Liver (tissue), 9 donors: ENCODE measurements around the gene PPP2R2C. TPM values are rescaled to one million over a fixed set of nuclear protein-coding genes. Genes with fewer than 3 reads are reported as not detected.

ENCODE experiments used
- DNase-seq: peaks from one replicate; pipeline ENCODE4 v3.0.0-alpha.2; 2017; ENCODE audit warnings: low spot score
- H3K27ac ChIP-seq, 2 donors: one replicate each; pipeline ENCODE4 v1.7.0; 2013; ENCODE audit warnings: inconsistent platforms in 2 of 2, low read length in 2 of 2, control low read depth in 1 of 2, low read depth in 1 of 2, mild to moderate bottlenecking in 1 of 2
- H3K27me3 ChIP-seq, 4 donors: one replicate each; pipeline versions ENCODE4 v1.6.1 to v1.7.0; 2013; ENCODE audit warnings: low read length in 3 of 4, inconsistent platforms in 1 of 4, mild to moderate bottlenecking in 1 of 4, moderate library complexity in 1 of 4; ENCODE audit not compliant: control insufficient read depth in 4 of 4, insufficient read depth in 4 of 4
- H3K36me3 ChIP-seq, 4 donors: one replicate each; pipeline versions ENCODE4 v1.6.1 to v1.7.0; 2013; ENCODE audit warnings: low read length in 3 of 4, mild to moderate bottlenecking in 3 of 4, low read depth in 1 of 4, moderate library complexity in 1 of 4; ENCODE audit not compliant: control insufficient read depth in 4 of 4, insufficient read depth in 3 of 4
- H3K4me1 ChIP-seq, 4 donors: one replicate each; pipeline versions ENCODE4 v1.6.1 to v1.7.0; 2013; ENCODE audit warnings: low read length in 3 of 4, mild to moderate bottlenecking in 3 of 4, moderate library complexity in 1 of 4; ENCODE audit not compliant: control insufficient read depth in 4 of 4, insufficient read depth in 4 of 4
- H3K4me3 ChIP-seq, 3 donors: one replicate each; pipeline versions ENCODE4 v1.6.1 to v1.7.0; 2013; ENCODE audit warnings: low read length in 3 of 3, control low read depth in 1 of 3, low read depth in 1 of 3, mild to moderate bottlenecking in 1 of 3
- H3K9ac ChIP-seq, 2 donors: one replicate each; pipeline ENCODE4 v1.7.0; 2013; ENCODE audit warnings: low read length in 2 of 2, mild to moderate bottlenecking in 2 of 2, moderate library complexity in 2 of 2, control low read depth in 1 of 2, low read depth in 1 of 2
- H3K9me3 ChIP-seq, 4 donors: one replicate each; pipeline versions ENCODE4 v1.6.1 to v1.7.0; 2013; ENCODE audit warnings: low read length in 3 of 4; ENCODE audit not compliant: control insufficient read depth in 4 of 4
- EGR1 ChIP-seq, 2 donors: IDR thresholded peaks; 2 replicates each; pipeline ENCODE4 v1.6.1; 2016 to 2018; ENCODE audit warnings: antibody characterized with exemption in 2 of 2, low read depth in 2 of 2
- FOXA1 ChIP-seq: IDR thresholded peaks from 2 replicates; pipeline ENCODE4 v1.6.1; 2016; ENCODE audit warnings: antibody characterized with exemption
- FOXA2 ChIP-seq: IDR thresholded peaks from 2 replicates; pipeline ENCODE4 v1.6.1; 2016; ENCODE audit warnings: antibody characterized with exemption
- GABPA ChIP-seq, 2 donors: IDR thresholded peaks in 1 of 2; conservative IDR thresholded peaks in 1 of 2; 2 replicates each; pipeline ENCODE4 v1.6.1; 2016; ENCODE audit warnings: antibody characterized with exemption in 2 of 2, mild to moderate bottlenecking in 1 of 2, moderate library complexity in 1 of 2
- HNF4A ChIP-seq, 2 donors: conservative IDR thresholded peaks; 2 replicates each; pipeline ENCODE4 v1.6.1; 2016; ENCODE audit warnings: antibody characterized with exemption in 2 of 2, mild to moderate bottlenecking in 2 of 2
- HNF4G ChIP-seq: IDR thresholded peaks from 2 replicates; pipeline ENCODE4 v1.6.1; 2016; ENCODE audit warnings: antibody characterized with exemption
- JUND ChIP-seq, 2 donors: IDR thresholded peaks; 2 replicates each; pipeline ENCODE4 v1.6.1; 2016; ENCODE audit warnings: antibody characterized with exemption in 2 of 2
- MAX ChIP-seq: IDR thresholded peaks from 2 replicates; pipeline ENCODE4 v1.6.1; 2016; ENCODE audit warnings: antibody characterized with exemption
- NR2F2 ChIP-seq: IDR thresholded peaks from 2 replicates; pipeline ENCODE4 v1.6.1; 2016; ENCODE audit warnings: antibody characterized with exemption
- RAD21 ChIP-seq, 2 donors: IDR thresholded peaks; 2 replicates each; pipeline ENCODE4 v1.6.1; 2016; ENCODE audit warnings: antibody characterized with exemption in 2 of 2, mild to moderate bottlenecking in 2 of 2
- REST ChIP-seq: IDR thresholded peaks from 2 replicates; pipeline ENCODE4 v1.6.1; 2016; ENCODE audit warnings: antibody characterized with exemption, mild to moderate bottlenecking
- RXRA ChIP-seq, 2 donors: IDR thresholded peaks; 2 replicates each; pipeline ENCODE4 v1.6.1; 2017 to 2018; ENCODE audit warnings: antibody characterized with exemption in 2 of 2, mild to moderate bottlenecking in 1 of 2
- SP1 ChIP-seq: IDR thresholded peaks from 2 replicates; pipeline ENCODE4 v1.6.1; 2018; ENCODE audit warnings: antibody characterized with exemption, mild to moderate bottlenecking
- TAF1 ChIP-seq: conservative IDR thresholded peaks from 2 replicates; pipeline ENCODE4 v1.6.1; 2016; ENCODE audit warnings: antibody characterized with exemption, mild to moderate bottlenecking
- YY1 ChIP-seq: IDR thresholded peaks from 2 replicates; pipeline ENCODE4 v1.6.1; 2016; ENCODE audit warnings: antibody characterized with exemption, mild to moderate bottlenecking
- ZBTB33 ChIP-seq: IDR thresholded peaks from 2 replicates; pipeline ENCODE4 v1.6.1; 2016; ENCODE audit warnings: antibody characterized with exemption
- WGBS: extraction: QIAGEN DNeasy Blood & Tissue Kit; methylation state at CpG from one replicate; pipeline ENCODE4 v1.1.7; 2013; 5-methylcytosine and 5-hydroxymethylcytosine counted together
- polyA plus RNA-seq, 2 donors: library from polyadenylated mRNA; stranded (reverse) in 1 of 2; unstranded in 1 of 2; fragments of 200-250 nt in 1 of 2; fragments of >200 nt in 1 of 2; fragmentation: Nextera tagmentation in 1 of 2; extraction: Ambion mirVana in 1 of 2; gene quantifications; one replicate each; pipeline versions ENCODE4 v1.2.1 to v1.2.3, GENCODE V29; 2013 to 2015
- total RNA-seq, 2 donors: library from RNA; depleted of rRNA; stranded (reverse); fragments of >200 nt; gene quantifications; one replicate each; pipeline ENCODE4 v1.2.3, GENCODE V29; 2014
- TF ChIP-seq, protein P1 (sequence below): IDR thresholded peaks from 2 replicates; pipeline ENCODE4 v1.6.1; 2016; ENCODE audit warnings: antibody characterized with exemption
- TF ChIP-seq, protein P2 (sequence below): fragments of 150-350 bp; IDR thresholded peaks from 2 replicates; pipeline ENCODE4 v1.5.1; 2017; ENCODE audit warnings: improper control_type of control experiment, low read depth, low read length; ENCODE audit not compliant: missing input control
- donor health status: healthy.
- donor health status: healthy.
- donor health status: healthy.
- donor health status: healthy.
- donor health status: healthy.

The PPP2R2C gene
- total and polyA plus RNA-seq, 4 donors: under 0.01 to 0.01 TPM; not detected in 2

GRCh38 chr4:6283282-6283681, 189.1 kb downstream of the PPP2R2C start:
- no peaks in the 10 kb centered on the region for H3K27me3 ChIP-seq
- WGBS: 89% methylated on average over 4 of the region's 4 CpGs
- no peak for TF ChIP-seq YY1
- no peak for TF ChIP-seq ZBTB33
- TF ChIP-seq HNF4G: no peak
- TF ChIP-seq RAD21 (IDR thresholded peaks at IDR 0.05): no peak
- no peak overlapping the region for H3K9ac ChIP-seq
- H3K27ac ChIP-seq: no peak overlapping the region
- H3K36me3 ChIP-seq: peaks cover 0 to 11% (median 1%) of the 10 kb centered on the region in 4 donors
- DNase-seq: no peak
- peaks cover 0 to 8% (median 3%) of the 10 kb centered on the region in 4 donors for H3K4me1 ChIP-seq
- no peak overlapping the region for H3K4me3 ChIP-seq
- H3K9me3 ChIP-seq: no peaks in the 10 kb centered on the region

- no peak for DNase-seq
- H3K4me1 ChIP-seq: peaks cover 0 to 16% (median 3%) of the 10 kb centered on the region in 4 donors
- H3K4me3 ChIP-seq: no peak overlapping the region
- peaks cover 0 to 7% (median 1%) of the 10 kb centered on the region in 4 donors for H3K36me3 ChIP-seq
- no peaks in the 10 kb centered on the region for H3K9me3 ChIP-seq
- no peak overlapping the region for H3K27ac ChIP-seq
- WGBS: 85% methylated on average over 6 of the region's 6 CpGs
- no peaks in the 10 kb centered on the region for H3K27me3 ChIP-seq
- H3K9ac ChIP-seq: no peak overlapping the region
- TF ChIP-seq ZBTB33: no peak
- TF ChIP-seq MAX: no peak
- no peak for TF ChIP-seq FOXA2
- no peak for TF ChIP-seq REST
- TF ChIP-seq SP1: no peak
- TF ChIP-seq YY1: no peak
- no peak for TF ChIP-seq JUND (IDR thresholded peaks at IDR 0.05)
- TF ChIP-seq EGR1 (IDR thresholded peaks at IDR 0.05; ENCODE audit: low read depth in 2 of 2): no peak
- TF ChIP-seq HNF4A (conservative IDR thresholded peaks at IDR 0.05): no peak
- TF ChIP-seq, protein P1, sequence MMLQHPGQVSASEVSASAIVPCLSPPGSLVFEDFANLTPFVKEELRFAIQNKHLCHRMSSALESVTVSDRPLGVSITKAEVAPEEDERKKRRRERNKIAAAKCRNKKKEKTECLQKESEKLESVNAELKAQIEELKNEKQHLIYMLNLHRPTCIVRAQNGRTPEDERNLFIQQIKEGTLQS: no peak
- TF ChIP-seq FOXA1: no peak
- no peak for TF ChIP-seq NR2F2
- TF ChIP-seq, protein P2, sequence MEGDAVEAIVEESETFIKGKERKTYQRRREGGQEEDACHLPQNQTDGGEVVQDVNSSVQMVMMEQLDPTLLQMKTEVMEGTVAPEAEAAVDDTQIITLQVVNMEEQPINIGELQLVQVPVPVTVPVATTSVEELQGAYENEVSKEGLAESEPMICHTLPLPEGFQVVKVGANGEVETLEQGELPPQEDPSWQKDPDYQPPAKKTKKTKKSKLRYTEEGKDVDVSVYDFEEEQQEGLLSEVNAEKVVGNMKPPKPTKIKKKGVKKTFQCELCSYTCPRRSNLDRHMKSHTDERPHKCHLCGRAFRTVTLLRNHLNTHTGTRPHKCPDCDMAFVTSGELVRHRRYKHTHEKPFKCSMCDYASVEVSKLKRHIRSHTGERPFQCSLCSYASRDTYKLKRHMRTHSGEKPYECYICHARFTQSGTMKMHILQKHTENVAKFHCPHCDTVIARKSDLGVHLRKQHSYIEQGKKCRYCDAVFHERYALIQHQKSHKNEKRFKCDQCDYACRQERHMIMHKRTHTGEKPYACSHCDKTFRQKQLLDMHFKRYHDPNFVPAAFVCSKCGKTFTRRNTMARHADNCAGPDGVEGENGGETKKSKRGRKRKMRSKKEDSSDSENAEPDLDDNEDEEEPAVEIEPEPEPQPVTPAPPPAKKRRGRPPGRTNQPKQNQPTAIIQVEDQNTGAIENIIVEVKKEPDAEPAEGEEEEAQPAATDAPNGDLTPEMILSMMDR: no peak
- TF ChIP-seq RXRA (IDR thresholded peaks at IDR 0.05): no peak
- TF ChIP-seq TAF1: no peak
- no peak for TF ChIP-seq HNF4G
- TF ChIP-seq GABPA (IDR thresholded peaks at IDR 0.05 in 1 of 2, conservative IDR thresholded peaks at IDR 0.05 in 1 of 2): no peak
- no peak for TF ChIP-seq RAD21 (IDR thresholded peaks at IDR 0.05)
These were observed 190.1 kb downstream of the PPP2R2C start for GRCh38 chr4:6282314-6282771.
